ENCODE results near the gene PRKAA1. TPM values are rescaled to one million over a fixed set of nuclear protein-coding genes. Genes with fewer than 3 reads are reported as not detected.

PRKAA1 gene
- total RNA-seq, 4 donors from 2014 or later: 79.3 to 262 (median 112) TPM

- Histone ChIP-seq H3K9me3 (no peaks in the 10 kb centered on the region), H3K36me3 (no peaks in the 10 kb centered on the region), H3K27me3 (no peaks in the 10 kb centered on the region), H3K4me3 (no peak overlapping the region), H3K4me1 (peaks cover 0 to 63% (median 46%) of the 10 kb centered on the region in 4 donors), H3K27ac (no peak overlapping the region)
- WGBS, 2 donors (ENCODE audit: low coverage in 1 of 2): 75 to 88% methylated on average over 4 to 5 of the region's 5 CpGs
- no peak for TF ChIP-seq POLR2AphosphoS5 (IDR thresholded peaks at IDR 0.05)
- no peak for TF ChIP-seq EP300 (IDR thresholded peaks at IDR 0.05; ENCODE audit: low read depth)
- TF ChIP-seq POLR2A (IDR thresholded peaks at IDR 0.05): no peak
- no peak for TF ChIP-seq CTCF (IDR thresholded peaks at IDR 0.05)
- intact Hi-C loops (cut with DNase I; ENCODE audit: low total_unique reads): no loop called here
- in situ Hi-C loops (cut with MboI; ENCODE audit: low pct_ligation_motif_present in 1 of 4, low pct_unique_long_range_greater_than_20kb in 1 of 4, low sequenced_read_pairs in 3 of 4): no loop called here
- no peak for DNase-seq
Measured at GRCh38 chr5:40780199-40780598, 18.0 kb downstream of the PRKAA1 start.

DNA sequence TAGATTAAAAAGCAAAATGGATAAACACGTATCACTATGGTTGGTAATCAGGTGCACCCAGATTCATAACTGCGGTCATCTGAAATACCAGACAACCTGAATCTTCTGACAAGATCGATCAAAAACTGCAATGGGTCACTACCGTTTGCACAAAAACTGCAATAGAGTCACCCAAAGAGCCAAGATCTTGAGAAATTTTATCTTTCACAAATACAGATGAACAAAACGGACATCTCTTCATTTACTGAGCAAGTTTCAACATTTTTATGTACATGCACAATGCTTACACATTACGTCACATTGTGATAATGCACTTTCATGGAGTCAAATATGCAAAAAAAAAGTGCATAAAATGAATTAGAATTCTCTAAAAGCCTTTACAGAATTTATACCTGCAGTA lies 18.6 kb downstream of the PRKAA1 start:
- TF ChIP-seq POLR2AphosphoS5 (IDR thresholded peaks at IDR 0.05) (no peak), CTCF (IDR thresholded peaks at IDR 0.05) (no peak), POLR2A (IDR thresholded peaks at IDR 0.05) (no peak), EP300 (IDR thresholded peaks at IDR 0.05; ENCODE audit: low read depth) (no peak)
- WGBS, 2 donors (ENCODE audit: low coverage in 1 of 2): 97 to 100% methylated on average over 6 of the region's 6 CpGs
- Histone ChIP-seq H3K9me3 (no peaks in the 10 kb centered on the region), H3K4me1 (peaks cover 0 to 63% (median 41%) of the 10 kb centered on the region in 4 donors), H3K36me3 (peaks cover 0 to 2% (median 0%) of the 10 kb centered on the region in 4 donors), H3K27me3 (no peaks in the 10 kb centered on the region), H3K27ac (no peak overlapping the region), H3K4me3 (no peak overlapping the region)
- in situ Hi-C loops (cut with MboI; ENCODE audit: low pct_ligation_motif_present in 1 of 4, low pct_unique_long_range_greater_than_20kb in 1 of 4, low sequenced_read_pairs in 3 of 4) (no loop called here), intact Hi-C loops (cut with DNase I; ENCODE audit: low total_unique reads) (no loop called here)
- DNase-seq: no peak

DNA sequence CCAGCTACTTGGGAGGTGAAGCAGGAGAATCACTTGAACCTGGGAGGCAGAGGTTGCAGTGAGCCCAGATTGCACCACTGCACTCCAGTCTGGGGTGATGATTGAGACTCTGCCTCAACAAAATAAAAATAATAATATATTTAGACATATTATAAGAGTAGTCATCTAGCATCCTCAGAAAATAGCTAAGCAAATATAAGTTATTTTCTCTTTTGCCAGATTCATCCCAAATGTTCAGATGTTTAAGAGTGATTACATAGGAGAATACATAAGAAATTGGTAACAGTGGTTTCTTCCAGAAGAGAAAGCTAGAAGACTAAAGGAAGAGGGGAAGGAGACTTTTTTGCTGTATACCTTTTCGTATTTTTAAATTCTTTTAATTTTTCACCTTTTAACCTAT lies 20.0 kb downstream of the PRKAA1 start:
- no peak overlapping the region for H3K27ac ChIP-seq
- no peaks in the 10 kb centered on the region for H3K9me3 ChIP-seq
- intact Hi-C loops (cut with DNase I; ENCODE audit: low total_unique reads): no loop called here
- no peak for DNase-seq
- TF ChIP-seq EP300 (IDR thresholded peaks at IDR 0.05; ENCODE audit: low read depth) (no peak), CTCF (IDR thresholded peaks at IDR 0.05) (no peak), POLR2A (IDR thresholded peaks at IDR 0.05) (no peak), POLR2AphosphoS5 (IDR thresholded peaks at IDR 0.05) (no peak)
- H3K27me3 ChIP-seq: no peaks in the 10 kb centered on the region
- 87 to 96% methylated on average over 1 of the region's 1 CpG for WGBS, 2 donors (ENCODE audit: low coverage in 1 of 2)
- peaks cover 0 to 50% (median 31%) of the 10 kb centered on the region in 4 donors for H3K4me1 ChIP-seq
- H3K4me3 ChIP-seq: no peak overlapping the region
- in situ Hi-C loops (cut with MboI; ENCODE audit: low pct_ligation_motif_present in 1 of 4, low pct_unique_long_range_greater_than_20kb in 1 of 4, low sequenced_read_pairs in 3 of 4): no loop called here
- H3K36me3 ChIP-seq: peaks cover 0 to 13% (median 3%) of the 10 kb centered on the region in 4 donors

DNA sequence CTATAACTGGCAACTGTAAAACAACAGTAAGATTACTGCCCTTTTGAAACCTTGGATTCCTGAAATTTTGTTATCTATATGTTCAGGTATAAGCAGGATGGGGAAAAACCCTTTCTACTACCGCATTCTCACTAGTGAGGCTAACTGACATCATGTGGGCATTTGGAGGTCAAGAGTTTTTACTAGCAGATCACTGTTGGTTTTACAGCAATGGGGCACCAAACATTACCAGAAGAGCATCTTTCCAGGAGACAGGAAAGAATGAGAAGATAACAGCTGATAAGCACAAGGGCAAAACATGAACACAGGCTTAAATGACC lies 21.6 kb downstream of the PRKAA1 start:
- H3K36me3 ChIP-seq: peaks cover 0 to 21% (median 4%) of the 10 kb centered on the region in 4 donors

More for the DNA sequence above, 21.6 kb downstream of the PRKAA1 start:
- Histone ChIP-seq H3K4me1 (peaks cover 0 to 35% (median 21%) of the 10 kb centered on the region in 4 donors), H3K4me3 (no peak overlapping the region), H3K27ac (peak overlapping the region; percentile 32 to 75 (median 73)), H3K9me3 (no peaks in the 10 kb centered on the region), H3K27me3 (no peaks in the 10 kb centered on the region)
- TF ChIP-seq POLR2AphosphoS5 (IDR thresholded peaks at IDR 0.05) (no peak), CTCF (IDR thresholded peaks at IDR 0.05) (no peak), POLR2A (IDR thresholded peaks at IDR 0.05) (no peak), EP300 (IDR thresholded peaks at IDR 0.05; ENCODE audit: low read depth) (no peak)
- DNase-seq: no peak
- 47 to 67% methylated on average over 1 of the region's 1 CpG for WGBS, 2 donors (ENCODE audit: low coverage in 1 of 2)
- intact Hi-C loops (cut with DNase I; ENCODE audit: low total_unique reads): no loop called here
- in situ Hi-C loops (cut with MboI; ENCODE audit: low pct_ligation_motif_present in 1 of 4, low pct_unique_long_range_greater_than_20kb in 1 of 4, low sequenced_read_pairs in 3 of 4): no loop called here
